Epithelial cell of esophagus (primary cell): ENCODE data around the gene SDC3.

Experiments used
- DNase-seq: peaks from one replicate; pipeline ENCODE4 v3.0.0; 2010; ENCODE audit warnings: low read depth
- H3K4me3 ChIP-seq: 2 replicates; pipeline ENCODE4 v1.5.1; 2011; ENCODE audit warnings: mild to moderate bottlenecking, low read length, control low read depth
- CTCF ChIP-seq: IDR thresholded peaks from 2 replicates; pipeline ENCODE4 v1.5.1; 2011; ENCODE audit warnings: low read depth, mild to moderate bottlenecking, low read length, control low read depth, inconsistent platforms; ENCODE audit not compliant: insufficient read depth; ENCODE audit errors: missing control alignments

The SDC3 gene

GRCh38 chr1:30915491-30916230, 7.1 kb upstream of the SDC3 start:
- no peak for DNase-seq
- no peak overlapping the region for H3K4me3 ChIP-seq
- TF ChIP-seq CTCF: no peak

- no peak for TF ChIP-seq CTCF
- DNase-seq: no peak
These were observed 6.4 kb upstream of the SDC3 start for GRCh38 chr1:30914931-30915330.

GRCh38 chr1:30914587-30914922, 6.0 kb upstream of the SDC3 start:
- TF ChIP-seq CTCF: no peak
- no peak for DNase-seq
- no peak overlapping the region for H3K4me3 ChIP-seq

More at GRCh38 chr1:30914931-30915330, 6.4 kb upstream of the SDC3 start:
- H3K4me3 ChIP-seq: no peak overlapping the region

GRCh38 chr1:30912913-30913652, 4.5 kb upstream of the SDC3 start:
- H3K4me3 ChIP-seq: no peak overlapping the region

GRCh38 chr1:30912224-30912623, 3.7 kb upstream of the SDC3 start:
- no peak for TF ChIP-seq CTCF
- H3K4me3 ChIP-seq: no peak overlapping the region
- peak; percentile 22 for DNase-seq

More at GRCh38 chr1:30912913-30913652, 4.5 kb upstream of the SDC3 start:
- DNase-seq: no peak
- no peak for TF ChIP-seq CTCF

GRCh38 chr1:30911059-30911954, 2.7 kb upstream of the SDC3 start:
- peak; percentile 85 for DNase-seq
- no peak overlapping the region for H3K4me3 ChIP-seq
- TF ChIP-seq CTCF: peak; percentile 83
